Smooth muscle cell (in vitro differentiated cells): Measurements from ENCODE around the gene DCDC1. TPM values are rescaled to one million over a fixed set of nuclear protein-coding genes. Genes with fewer than 3 reads are reported as not detected.

Experiments used
- DNase-seq: peaks from one replicate; lab custom pipeline; 2025; ENCODE audit not compliant: unreplicated experiment; lab: John Stamatoyannopoulos, UW
- H2AFZ ChIP-seq: fragments of 200-600 bp; sonication (generic); 2 replicates; pipeline ENCODE4 v1.6.0; 2016; ENCODE audit warnings: antibody characterized with exemption, low read depth, mild to moderate bottlenecking
- H3F3A ChIP-seq: fragments of 200-600 bp; sonication (generic); 2 replicates; pipeline ENCODE4 v1.6.0; 2017; ENCODE audit warnings: antibody characterized with exemption, low read depth
- H3K27ac ChIP-seq: fragments of 200-600 bp; sonication (generic); 2 replicates; pipeline ENCODE4 v1.5.1; 2016; ENCODE audit warnings: low read depth, mild to moderate bottlenecking
- H3K27me3 ChIP-seq: fragments of 200-600 bp; sonication (generic); 2 replicates; pipeline ENCODE4 v1.6.1; 2016; ENCODE audit warnings: low read depth, mild to moderate bottlenecking
- H3K36me3 ChIP-seq: fragments of 200-600 bp; sonication (generic); 2 replicates; pipeline ENCODE4 v1.5.1; 2016; ENCODE audit warnings: low read depth
- H3K4me1 ChIP-seq: fragments of 200-600 bp; sonication (generic); 2 replicates; pipeline ENCODE4 v1.5.1; 2016; ENCODE audit warnings: low read depth
- H3K4me2 ChIP-seq: fragments of 200-600 bp; sonication (generic); 2 replicates; pipeline ENCODE4 v1.6.0; 2016; ENCODE audit warnings: mild to moderate bottlenecking
- H3K4me3 ChIP-seq: fragments of 200-600 bp; sonication (generic); 2 replicates; pipeline ENCODE4 v1.5.1; 2016; ENCODE audit warnings: mild to moderate bottlenecking
- H3K79me2 ChIP-seq: fragments of 200-600 bp; sonication (generic); 2 replicates; pipeline ENCODE4 v1.6.0; 2016; ENCODE audit warnings: low read depth, mild to moderate bottlenecking
- H3K9ac ChIP-seq: fragments of 200-600 bp; sonication (generic); 2 replicates; pipeline ENCODE4 v1.6.0; 2016; ENCODE audit warnings: low read depth
- H3K9me3 ChIP-seq: fragments of 200-600 bp; sonication (generic); replicated peaks from 2 replicates; pipeline ENCODE4 v1.5.1; 2016; ENCODE audit warnings: low read depth
- H4K20me1 ChIP-seq: fragments of 200-600 bp; sonication (generic); 2 replicates; pipeline ENCODE4 v1.6.0; 2016; ENCODE audit warnings: low read depth
- CTCF ChIP-seq: fragments of 200-600 bp; sonication (generic); IDR thresholded peaks from 2 replicates; pipeline ENCODE4 v1.5.1; 2017; ENCODE audit warnings: borderline replicate concordance, mild to moderate bottlenecking, antibody characterized with exemption; ENCODE audit not compliant: insufficient read depth, poor library complexity, severe bottlenecking
- WGBS: methylation state at CpG from one replicate; pipeline ENCODE4 v1.1.7; 2016; ENCODE audit warnings: low lambda C conversion rate; 5-methylcytosine and 5-hydroxymethylcytosine counted together
- polyA plus RNA-seq: library from polyadenylated mRNA; unstranded; fragments of >200 nt; fragmentation: Nextera tagmentation; extraction: Ambion mirVana; gene quantifications from 2 replicates; pipeline ENCODE4 v1.2.1, GENCODE V29; 2016
- total RNA-seq: library from RNA; depleted of rRNA; stranded (reverse); fragments of >200 nt; gene quantifications from 2 replicates; pipeline ENCODE4 v1.2.3, GENCODE V29; 2014

Gene DCDC1
- total and polyA plus RNA-seq, 2 experiments from 2014 or later, result 0.39 to 0.45 TPM

- H3K79me2 ChIP-seq, result no peaks in the 10 kb centered on the region
- 95% methylated on average over 1 of the region's 1 CpG for WGBS
Measured at GRCh38 chr11:30823119-30823518, 546.4 kb downstream of the DCDC1 start.

GRCh38 chr11:30821438-30821965 is 548.0 kb downstream of the DCDC1 start:
- Histone ChIP-seq H3K9ac (no peak overlapping the region), H3K9me3 (no peaks in the 10 kb centered on the region), H4K20me1 (no peaks in the 10 kb centered on the region), H3K4me1 (no peaks in the 10 kb centered on the region), H3K4me3 (no peak overlapping the region), H2AFZ (no peak overlapping the region), H3F3A (no peaks in the 10 kb centered on the region), H3K79me2 (no peaks in the 10 kb centered on the region), H3K4me2 (no peak overlapping the region), H3K27ac (no peak overlapping the region), H3K27me3 (no peaks in the 10 kb centered on the region), H3K36me3 (no peaks in the 10 kb centered on the region)
- TF ChIP-seq CTCF, result no peak
- 90% methylated on average over 3 of the region's 3 CpGs for WGBS
- no peak for DNase-seq

More at GRCh38 chr11:30823119-30823518, 546.4 kb downstream of the DCDC1 start:
- Histone ChIP-seq H3K4me1 (no peaks in the 10 kb centered on the region), H3K9ac (no peak overlapping the region), H3K4me3 (no peak overlapping the region), H3K36me3 (no peaks in the 10 kb centered on the region), H3K9me3 (no peaks in the 10 kb centered on the region), H2AFZ (no peak overlapping the region), H3F3A (no peaks in the 10 kb centered on the region), H4K20me1 (no peaks in the 10 kb centered on the region), H3K4me2 (no peak overlapping the region), H3K27me3 (no peaks in the 10 kb centered on the region), H3K27ac (no peak overlapping the region)
- TF ChIP-seq CTCF, result no peak
- no peak for DNase-seq

- Histone ChIP-seq H2AFZ (no peak overlapping the region), H3K9me3 (no peaks in the 10 kb centered on the region), H3K36me3 (no peaks in the 10 kb centered on the region), H3K27me3 (no peaks in the 10 kb centered on the region), H3F3A (no peaks in the 10 kb centered on the region), H3K9ac (no peak overlapping the region), H3K4me1 (no peaks in the 10 kb centered on the region), H3K4me3 (no peak overlapping the region), H4K20me1 (no peaks in the 10 kb centered on the region), H3K27ac (no peak overlapping the region), H3K4me2 (no peak overlapping the region), H3K79me2 (no peaks in the 10 kb centered on the region)
- 68% methylated on average over 2 of the region's 2 CpGs for WGBS
- no peak for TF ChIP-seq CTCF
- no peak for DNase-seq
Measured at GRCh38 chr11:30818721-30819120, 550.8 kb downstream of the DCDC1 start.
